Transverse colon (tissue), 4 donors: ENCODE measurements around the gene FMO1. TPM values are rescaled to one million over a fixed set of nuclear protein-coding genes. Genes with fewer than 3 reads are reported as not detected.

Experiments
- DNase-seq: peaks from one replicate; pipeline ENCODE4 v3.0.0-alpha.2; 2019
- H3K27ac ChIP-seq, 4 donors: fragments of 200-600 bp; sonication (generic); 2 replicates each; pipeline ENCODE4 v1.5.1; 2016 to 2018; ENCODE audit warnings: inconsistent platforms in 4 of 4
- H3K27me3 ChIP-seq: fragments of 200-600 bp; sonication (generic); 2 replicates; pipeline ENCODE4 v1.5.1; 2017; ENCODE audit warnings: inconsistent platforms
- H3K36me3 ChIP-seq, 4 donors: fragments of 200-600 bp; sonication (generic); 2 replicates each; pipeline ENCODE4 v1.5.1; 2017 to 2019; ENCODE audit warnings: inconsistent platforms in 4 of 4
- H3K4me1 ChIP-seq, 4 donors: fragments of 200-600 bp; sonication (generic); 2 replicates each; pipeline ENCODE4 v1.5.1; 2017 to 2020; ENCODE audit warnings: inconsistent platforms in 4 of 4
- H3K4me3 ChIP-seq, 4 donors: fragments of 200-600 bp; sonication (generic); 1 replicate in 1 of 4; 2 replicates in 3 of 4; pipeline versions ENCODE4 v1.5.1 to v1.6.1; 2017 to 2019; ENCODE audit warnings: inconsistent platforms in 4 of 4
- H3K9me3 ChIP-seq, 2 donors: fragments of 200-600 bp; sonication (generic); 2 replicates each; pipeline ENCODE4 v1.5.1; 2017 to 2019; ENCODE audit warnings: inconsistent platforms in 2 of 2
- EP300 ChIP-seq: sonication (generic); formaldehyde crosslinking; IDR thresholded peaks from one replicate; pipeline ENCODE4 v1.6.1; 2017; ENCODE audit warnings: antibody characterized with exemption, low read depth
- POLR2A ChIP-seq: fragments of 450-650 bp; IDR thresholded peaks from one replicate; pipeline ENCODE4 v1.6.1; 2016; ENCODE audit warnings: antibody characterized with exemption, mild to moderate bottlenecking, moderate library complexity
- POLR2AphosphoS5 ChIP-seq, 3 donors: sonication (generic); formaldehyde crosslinking; IDR thresholded peaks; one replicate each; pipeline ENCODE4 v1.6.1; 2016; ENCODE audit warnings: antibody characterized with exemption in 3 of 3
- WGBS, 2 donors: methylation state at CpG; one replicate each; pipeline ENCODE4 v1.1.5; 2018; ENCODE audit warnings: low coverage in 1 of 2; 5-methylcytosine and 5-hydroxymethylcytosine counted together
- in situ Hi-C, 4 donors: fragments of 200-750 bp; cut with MboI; loops; one replicate each; pipeline versions ENCODE4 v1.15.0 to v1.15.1; 2017; ENCODE audit warnings: low sequenced_read_pairs in 3 of 4, low pct_ligation_motif_present in 1 of 4, low pct_unique_long_range_greater_than_20kb in 1 of 4
- intact Hi-C: fragments of 100-400 bp; cut with DNase I; formaldehyde crosslinking; loops from one replicate; pipeline ENCODE4 v1.15.1; 2023; ENCODE audit warnings: low total_unique reads
- total RNA-seq, 4 donors: library from RNA; depleted of rRNA; stranded (reverse); fragments of >200 nt; gene quantifications; one replicate each; pipeline ENCODE4 v1.1.0, GENCODE V29; 2016
- TF ChIP-seq, protein P1 (sequence below), 5 experiments: fragments of 200-600 bp in 3 of 5; fragments of 450-650 bp in 2 of 5; sonication (generic) in 3 of 5; IDR thresholded peaks; 1 replicate in 2 of 5; 2 replicates in 3 of 5; pipeline ENCODE4 v1.5.1; 2016 to 2017; ENCODE audit warnings: antibody characterized with exemption in 5 of 5, inconsistent platforms in 3 of 5, mild to moderate bottlenecking in 2 of 5, moderate library complexity in 1 of 5

Gene FMO1, protein sequence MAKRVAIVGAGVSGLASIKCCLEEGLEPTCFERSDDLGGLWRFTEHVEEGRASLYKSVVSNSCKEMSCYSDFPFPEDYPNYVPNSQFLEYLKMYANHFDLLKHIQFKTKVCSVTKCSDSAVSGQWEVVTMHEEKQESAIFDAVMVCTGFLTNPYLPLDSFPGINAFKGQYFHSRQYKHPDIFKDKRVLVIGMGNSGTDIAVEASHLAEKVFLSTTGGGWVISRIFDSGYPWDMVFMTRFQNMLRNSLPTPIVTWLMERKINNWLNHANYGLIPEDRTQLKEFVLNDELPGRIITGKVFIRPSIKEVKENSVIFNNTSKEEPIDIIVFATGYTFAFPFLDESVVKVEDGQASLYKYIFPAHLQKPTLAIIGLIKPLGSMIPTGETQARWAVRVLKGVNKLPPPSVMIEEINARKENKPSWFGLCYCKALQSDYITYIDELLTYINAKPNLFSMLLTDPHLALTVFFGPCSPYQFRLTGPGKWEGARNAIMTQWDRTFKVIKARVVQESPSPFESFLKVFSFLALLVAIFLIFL
- not detected for total RNA-seq

DNA sequence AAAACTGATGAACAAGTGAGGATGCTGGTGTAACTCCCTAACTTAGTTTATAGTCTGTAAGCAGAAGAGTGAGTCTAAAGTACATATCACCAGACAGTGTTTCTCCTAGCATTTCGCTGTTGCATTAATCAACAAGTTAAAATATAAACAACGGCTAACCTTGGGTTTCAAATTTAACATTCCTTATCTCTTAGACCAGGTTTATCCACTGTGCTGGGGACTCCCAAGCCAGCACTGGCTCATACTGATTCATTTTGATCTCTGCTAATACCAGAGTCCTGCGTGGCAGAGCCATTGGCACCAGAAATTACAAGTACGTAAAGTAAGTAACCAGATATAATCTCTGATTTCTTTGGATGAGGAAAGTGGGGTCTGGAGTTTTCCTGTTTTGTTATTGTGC is at the start of gene FMO1:
Gene FMO1, plus strand, starts transcription at position 193 of the 400 bp plus-strand sequence. CDS start 9,594 bp downstream, outside the sequence.
- intact Hi-C loops = no loop called here
- H3K27ac ChIP-seq = no peak within 1 kb of the TSS
- DNase-seq = no peak
- no peaks in the 10 kb centered on the region for H3K9me3 ChIP-seq
- peaks cover 11% of the 10 kb centered on the region for H3K27me3 ChIP-seq
- H3K4me3 ChIP-seq = no peak within 1 kb of the TSS
- in situ Hi-C loops = loop anchor here in 3 of 4 donors (10.0 to 25.0 kb wide), 2 partner anchors 66 to 286 kb away; partner anchors contain the start of gene FMO4 (in 2 of the 3)
- TF ChIP-seq POLR2A (no peak), POLR2AphosphoS5 (IDR thresholded peaks at IDR 0.05) (no peak), EP300 (no peak)
- TF ChIP-seq, protein P1, sequence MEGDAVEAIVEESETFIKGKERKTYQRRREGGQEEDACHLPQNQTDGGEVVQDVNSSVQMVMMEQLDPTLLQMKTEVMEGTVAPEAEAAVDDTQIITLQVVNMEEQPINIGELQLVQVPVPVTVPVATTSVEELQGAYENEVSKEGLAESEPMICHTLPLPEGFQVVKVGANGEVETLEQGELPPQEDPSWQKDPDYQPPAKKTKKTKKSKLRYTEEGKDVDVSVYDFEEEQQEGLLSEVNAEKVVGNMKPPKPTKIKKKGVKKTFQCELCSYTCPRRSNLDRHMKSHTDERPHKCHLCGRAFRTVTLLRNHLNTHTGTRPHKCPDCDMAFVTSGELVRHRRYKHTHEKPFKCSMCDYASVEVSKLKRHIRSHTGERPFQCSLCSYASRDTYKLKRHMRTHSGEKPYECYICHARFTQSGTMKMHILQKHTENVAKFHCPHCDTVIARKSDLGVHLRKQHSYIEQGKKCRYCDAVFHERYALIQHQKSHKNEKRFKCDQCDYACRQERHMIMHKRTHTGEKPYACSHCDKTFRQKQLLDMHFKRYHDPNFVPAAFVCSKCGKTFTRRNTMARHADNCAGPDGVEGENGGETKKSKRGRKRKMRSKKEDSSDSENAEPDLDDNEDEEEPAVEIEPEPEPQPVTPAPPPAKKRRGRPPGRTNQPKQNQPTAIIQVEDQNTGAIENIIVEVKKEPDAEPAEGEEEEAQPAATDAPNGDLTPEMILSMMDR (IDR thresholded peaks at IDR 0.05) = no peak
- H3K36me3 ChIP-seq = no peaks in the 10 kb centered on the region
- peaks cover 0 to 4% (median 2%) of the 10 kb centered on the region in 4 donors for H3K4me1 ChIP-seq
- 82 to 83% methylated on average over 3 to 4 of the region's 4 CpGs for WGBS, 2 donors

DNA sequence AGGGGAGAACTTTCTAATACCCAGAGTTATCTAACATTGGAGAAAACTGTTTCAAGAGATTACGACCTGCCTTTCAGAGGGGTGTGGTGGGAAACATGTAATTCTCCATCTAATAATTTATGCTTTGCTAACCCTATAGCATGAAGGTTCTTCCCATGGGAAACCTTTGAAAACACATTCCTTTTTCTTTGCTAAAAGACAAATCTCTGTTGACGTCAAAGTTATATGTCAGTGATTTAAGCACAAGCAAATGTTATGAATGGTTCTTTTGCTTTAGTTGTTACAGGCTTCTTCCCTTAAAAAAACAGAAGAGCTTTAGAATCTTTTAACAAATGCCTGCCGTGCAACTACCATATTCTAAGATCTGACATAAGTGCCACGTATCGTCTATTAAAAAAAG is 44.0 kb upstream of the FMO1 start:
- H3K4me1 ChIP-seq = no peaks in the 10 kb centered on the region
- no peaks in the 10 kb centered on the region for H3K27me3 ChIP-seq
- no peaks in the 10 kb centered on the region for H3K36me3 ChIP-seq
- intact Hi-C loops = no loop called here
- no peak overlapping the region for H3K4me3 ChIP-seq
- H3K9me3 ChIP-seq = no peaks in the 10 kb centered on the region
- H3K27ac ChIP-seq = no peak overlapping the region
- in situ Hi-C loops = no loop called here
- TF ChIP-seq POLR2A (no peak), EP300 (no peak), POLR2AphosphoS5 (IDR thresholded peaks at IDR 0.05) (no peak)
- TF ChIP-seq, protein P1 (IDR thresholded peaks at IDR 0.05) = no peak
- WGBS, 2 donors = 87 to 91% methylated on average over 5 of the region's 5 CpGs
- no peak for DNase-seq

DNA sequence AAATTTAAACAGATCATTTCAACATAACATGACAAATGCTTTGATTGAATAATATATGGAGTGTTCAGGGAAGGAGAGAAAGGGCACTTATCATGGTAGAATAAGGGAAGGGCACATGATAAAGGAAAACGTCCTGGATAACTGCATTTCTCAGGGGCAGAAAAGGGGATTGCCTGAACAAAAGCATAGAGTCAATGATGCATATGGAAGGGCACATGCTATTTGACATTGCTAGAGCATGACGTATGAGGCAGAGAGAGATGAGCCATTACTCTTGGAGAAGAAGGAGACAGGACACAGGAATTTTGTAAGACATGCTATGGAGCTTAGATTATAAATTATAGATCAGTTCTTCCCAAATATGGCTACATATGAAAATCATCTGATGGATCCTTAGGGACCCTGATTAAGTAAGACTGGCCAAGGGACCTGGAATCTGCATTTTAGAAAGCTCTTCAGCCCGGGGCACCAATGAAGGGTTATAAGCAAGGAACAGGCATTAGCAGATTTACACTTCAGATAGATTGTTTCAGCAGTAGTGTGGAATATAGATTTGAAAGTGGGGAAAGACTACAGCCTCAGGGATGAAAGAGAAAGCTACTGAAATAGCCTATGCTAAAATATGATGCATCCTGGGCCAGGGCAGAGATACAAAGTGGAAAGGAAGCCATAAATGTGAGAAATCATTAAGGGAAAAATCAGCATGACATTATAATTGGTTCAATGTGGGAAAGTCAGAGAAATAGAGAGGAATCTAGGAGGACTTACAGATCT is 41.9 kb upstream of the FMO1 start:
- H3K27me3 ChIP-seq = no peaks in the 10 kb centered on the region
- H3K9me3 ChIP-seq = no peaks in the 10 kb centered on the region
- H3K27ac ChIP-seq = no peak overlapping the region
- no peak for DNase-seq
- WGBS, 2 donors = 51 to 83% methylated on average over 3 of the region's 3 CpGs
- intact Hi-C loops (no loop called here), in situ Hi-C loops (no loop called here)
- peaks cover 0 to 15% (median 5%) of the 10 kb centered on the region in 4 donors for H3K4me1 ChIP-seq
- TF ChIP-seq EP300 (no peak), POLR2AphosphoS5 (IDR thresholded peaks at IDR 0.05) (no peak), POLR2A (no peak)
- TF ChIP-seq, protein P1 (IDR thresholded peaks at IDR 0.05) = no peak
- no peak overlapping the region for H3K4me3 ChIP-seq
- no peaks in the 10 kb centered on the region for H3K36me3 ChIP-seq

DNA sequence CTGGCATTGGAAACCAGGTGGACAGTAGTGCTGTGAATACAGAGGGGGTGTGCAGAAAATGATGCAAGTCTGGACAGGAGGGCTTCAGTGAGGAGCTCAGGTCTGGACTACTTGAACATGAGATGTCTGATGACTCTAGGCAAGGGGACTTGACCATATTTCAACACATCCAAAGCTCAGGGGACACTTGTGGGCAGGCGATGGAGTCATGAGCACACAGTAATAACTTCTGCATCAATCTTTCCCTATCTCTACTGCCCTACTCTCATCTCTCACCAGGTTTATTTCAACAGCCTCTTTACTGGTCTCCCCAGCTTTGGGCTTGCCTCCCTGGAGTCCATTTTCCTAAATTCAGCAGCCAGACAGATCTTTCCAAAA is 41.3 kb upstream of the FMO1 start:
- intact Hi-C loops (no loop called here), in situ Hi-C loops (no loop called here)
- Histone ChIP-seq H3K4me3 (no peak overlapping the region), H3K27me3 (no peaks in the 10 kb centered on the region), H3K27ac (no peak overlapping the region), H3K36me3 (no peaks in the 10 kb centered on the region), H3K4me1 (peaks cover 0 to 15% (median 5%) of the 10 kb centered on the region in 4 donors), H3K9me3 (no peaks in the 10 kb centered on the region)
- TF ChIP-seq EP300 (no peak), POLR2AphosphoS5 (IDR thresholded peaks at IDR 0.05) (no peak), POLR2A (no peak)
- TF ChIP-seq, protein P1 (IDR thresholded peaks at IDR 0.05) = no peak
- WGBS, 2 donors = 90 to 100% methylated on average over 1 of the region's 1 CpG
- DNase-seq = no peak
